Panc1 (cell line): Measurements from ENCODE around the gene PRKCA. TPM values are rescaled to one million over a fixed set of nuclear protein-coding genes. Genes with fewer than 3 reads are reported as not detected.

Source experiments
- ATAC-seq: fragments of 200-7000 bp; cut with Tn5 transposase; 2 replicates; pipeline ENCODE4 v1.9.1; 2020; ENCODE audit warnings: mild to moderate bottlenecking, moderate library complexity
- BruUV-seq: library from RNA; stranded (reverse); fragments of 400-500 nt; replicated peaks from 2 replicates; lab custom pipeline; 2021; lab: Mats Ljungman, UMichigan
- CTCF ChIA-PET: fragments of 300-600 bp; sonication (Branson Sonifier 250); formaldehyde crosslinking; loops from one replicate; lab custom pipeline; 2022; ENCODE audit warnings: antibody characterized with exemption; lab: Charles Lee
- POLR2A ChIA-PET: fragments of 300-600 bp; sonication (Branson Sonifier 250); formaldehyde crosslinking; loops from one replicate; lab custom pipeline; 2022; ENCODE audit warnings: antibody characterized with exemption; lab: Charles Lee
- DNase-seq: peaks from one replicate; pipeline ENCODE4 v3.0.0-alpha.2; 2010; ENCODE audit warnings: low read depth, low spot score
- H3K27ac ChIP-seq: 2 replicates; pipeline ENCODE4 v1.5.1; 2011; ENCODE audit warnings: mild to moderate bottlenecking, low read length, inconsistent platforms
- H3K27me3 ChIP-seq: fragments of 200-500 bp; sonication (Bioruptor generic); 2 replicates; pipeline ENCODE4 v1.6.0; 2014; ENCODE audit warnings: low read length, inconsistent platforms; ENCODE audit not compliant: control insufficient read depth, insufficient read depth
- H3K36me3 ChIP-seq: fragments of 200-500 bp; sonication (Bioruptor generic); 2 replicates; pipeline ENCODE4 v1.5.1; 2014; ENCODE audit warnings: inconsistent platforms, mild to moderate bottlenecking, low read length, moderate library complexity; ENCODE audit not compliant: control insufficient read depth, insufficient read depth
- H3K4me1 ChIP-seq: 2 replicates; pipeline ENCODE4 v1.5.1; 2011; ENCODE audit warnings: inconsistent platforms, mild to moderate bottlenecking, low read length, moderate library complexity; ENCODE audit not compliant: control insufficient read depth, insufficient read depth
- H3K4me3 ChIP-seq, 2 experiments: 2 replicates each; pipeline ENCODE4 v1.5.1; 2011 to 2012; ENCODE audit warnings: low read depth in 2 of 2, low read length in 2 of 2, mild to moderate bottlenecking in 2 of 2, inconsistent platforms in 1 of 2, moderate library complexity in 1 of 2
- H3K9me3 ChIP-seq: fragments of 200-500 bp; sonication (Bioruptor generic); 2 replicates; pipeline ENCODE4 v1.5.1; 2014; ENCODE audit warnings: low read depth, mild to moderate bottlenecking, inconsistent platforms, low read length, moderate library complexity; ENCODE audit not compliant: control insufficient read depth, insufficient read depth
- POLR2AphosphoS5 ChIP-seq: IDR thresholded peaks from 2 replicates; pipeline ENCODE4 v1.6.1; 2012; ENCODE audit warnings: mild to moderate bottlenecking, low read depth, low read length, moderate library complexity
- SIN3A ChIP-seq: IDR thresholded peaks from 2 replicates; pipeline ENCODE4 v1.6.1; 2012; ENCODE audit warnings: low read depth, mild to moderate bottlenecking, low read length, moderate library complexity, borderline replicate concordance; ENCODE audit not compliant: insufficient read depth
- TCF7L2 ChIP-seq: IDR thresholded peaks from 2 replicates; pipeline ENCODE4 v1.6.1; 2011; ENCODE audit warnings: mild to moderate bottlenecking, low read depth, low read length, inconsistent platforms
- in situ Hi-C: cut with HindIII; loops from 2 replicates; pipeline ENCODE4 v1.10.0; 2016; ENCODE audit warnings: low sequenced_read_pairs, low pct_unique_long_range_greater_than_20kb
- intact Hi-C: fragments of 100-400 bp; cut with micrococcal nuclease; formaldehyde crosslinking; loops from one replicate; pipeline ENCODE4 v1.10.0; 2022; ENCODE audit not compliant: unreplicated experiment
- total RNA-seq: library from RNA; stranded (reverse); gene quantifications from one replicate; pipeline ENCODE4 v1.2.1, GENCODE V29; 2021; ENCODE audit not compliant: unreplicated experiment
- TF ChIP-seq, protein P1 (sequence below), 2 experiments: IDR thresholded peaks; 2 replicates each; pipeline ENCODE4 v1.6.1; 2011 to 2012; ENCODE audit warnings: low read depth in 2 of 2, control low read depth in 1 of 2, low read length in 1 of 2, mild to moderate bottlenecking in 1 of 2, moderate library complexity in 1 of 2; ENCODE audit not compliant: insufficient read depth in 1 of 2
- TF ChIP-seq, protein P2 (sequence below): fragments of 450-650 bp; IDR thresholded peaks from 2 replicates; pipeline ENCODE4 v1.5.1; 2017; ENCODE audit warnings: mild to moderate bottlenecking

Gene PRKCA
- total RNA-seq, 1 experiment from 2014 or later: 53.0 TPM

DNA sequence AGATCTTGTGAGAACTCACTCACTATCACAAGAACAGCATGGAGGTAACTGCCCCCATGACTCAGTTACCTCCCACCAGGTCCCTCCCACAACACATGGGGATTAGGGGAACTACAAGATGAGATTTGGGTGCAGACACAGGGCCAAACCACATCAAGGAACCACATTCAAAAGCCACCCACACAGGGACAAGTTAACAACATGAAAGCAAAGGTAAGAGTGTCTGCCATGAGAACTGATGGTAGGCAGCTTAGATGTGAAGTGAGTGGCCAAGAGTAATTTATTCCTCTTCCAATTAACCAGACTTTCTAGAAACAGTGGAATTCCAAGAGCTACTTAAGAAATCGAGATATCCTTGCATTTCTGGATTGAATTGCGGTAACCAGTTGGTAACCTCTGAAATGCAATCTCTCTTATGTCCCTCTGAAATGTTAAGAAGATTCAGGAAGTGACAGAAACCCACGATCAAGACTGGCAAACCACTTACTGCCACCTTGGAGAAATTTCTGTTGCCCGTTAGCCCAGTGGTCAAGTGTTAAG is 365.1 kb downstream of the PRKCA start:
- ChIA-PET POLR2A (no interaction called here), CTCF (no interaction called here)

DNA sequence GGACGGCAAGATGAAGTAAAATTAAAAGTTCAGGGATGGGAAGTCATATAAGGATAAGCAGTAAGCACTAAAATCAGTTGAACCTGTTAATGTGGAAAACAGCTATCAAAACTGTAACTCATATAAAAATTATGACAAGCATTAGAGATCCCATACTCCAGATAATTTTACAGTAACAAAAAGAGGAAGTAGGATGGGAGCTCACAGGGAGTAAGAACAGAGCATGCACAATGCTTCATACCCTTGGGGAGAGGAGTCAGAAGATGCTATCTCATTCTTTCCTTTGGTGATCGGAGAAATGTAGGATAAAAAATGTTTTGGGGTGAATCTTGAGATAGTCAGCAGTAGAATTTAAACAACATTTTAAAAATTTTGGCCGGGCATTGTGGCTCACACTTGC is 367.8 kb downstream of the PRKCA start:
- H3K27ac ChIP-seq: no peak overlapping the region
- no TSS peak for BruUV-seq
- no peaks in the 10 kb centered on the region for H3K36me3 ChIP-seq
- ATAC-seq (no peak), DNase-seq (no peak)
- POLR2A ChIA-PET: interaction anchor here (0.6 kb wide), 1 partner anchor 471 kb away, joined by 3 read pairs; no protein-coding TSS in a partner anchor
- no peaks in the 10 kb centered on the region; the same call in 1 of the 2 replicates for H3K4me1 ChIP-seq
- CTCF ChIA-PET: no interaction called here
- H3K27me3 ChIP-seq: no peaks in the 10 kb centered on the region
- TF ChIP-seq, protein P1, sequence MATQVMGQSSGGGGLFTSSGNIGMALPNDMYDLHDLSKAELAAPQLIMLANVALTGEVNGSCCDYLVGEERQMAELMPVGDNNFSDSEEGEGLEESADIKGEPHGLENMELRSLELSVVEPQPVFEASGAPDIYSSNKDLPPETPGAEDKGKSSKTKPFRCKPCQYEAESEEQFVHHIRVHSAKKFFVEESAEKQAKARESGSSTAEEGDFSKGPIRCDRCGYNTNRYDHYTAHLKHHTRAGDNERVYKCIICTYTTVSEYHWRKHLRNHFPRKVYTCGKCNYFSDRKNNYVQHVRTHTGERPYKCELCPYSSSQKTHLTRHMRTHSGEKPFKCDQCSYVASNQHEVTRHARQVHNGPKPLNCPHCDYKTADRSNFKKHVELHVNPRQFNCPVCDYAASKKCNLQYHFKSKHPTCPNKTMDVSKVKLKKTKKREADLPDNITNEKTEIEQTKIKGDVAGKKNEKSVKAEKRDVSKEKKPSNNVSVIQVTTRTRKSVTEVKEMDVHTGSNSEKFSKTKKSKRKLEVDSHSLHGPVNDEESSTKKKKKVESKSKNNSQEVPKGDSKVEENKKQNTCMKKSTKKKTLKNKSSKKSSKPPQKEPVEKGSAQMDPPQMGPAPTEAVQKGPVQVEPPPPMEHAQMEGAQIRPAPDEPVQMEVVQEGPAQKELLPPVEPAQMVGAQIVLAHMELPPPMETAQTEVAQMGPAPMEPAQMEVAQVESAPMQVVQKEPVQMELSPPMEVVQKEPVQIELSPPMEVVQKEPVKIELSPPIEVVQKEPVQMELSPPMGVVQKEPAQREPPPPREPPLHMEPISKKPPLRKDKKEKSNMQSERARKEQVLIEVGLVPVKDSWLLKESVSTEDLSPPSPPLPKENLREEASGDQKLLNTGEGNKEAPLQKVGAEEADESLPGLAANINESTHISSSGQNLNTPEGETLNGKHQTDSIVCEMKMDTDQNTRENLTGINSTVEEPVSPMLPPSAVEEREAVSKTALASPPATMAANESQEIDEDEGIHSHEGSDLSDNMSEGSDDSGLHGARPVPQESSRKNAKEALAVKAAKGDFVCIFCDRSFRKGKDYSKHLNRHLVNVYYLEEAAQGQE (IDR thresholded peaks at IDR 0.05; ENCODE audit: insufficient read depth in 1 of 2, low read depth in 2 of 2, low read length in 1 of 2): no peak
- TF ChIP-seq POLR2AphosphoS5 (no peak), SIN3A (no peak), TCF7L2 (no peak)
- TF ChIP-seq, protein P2, sequence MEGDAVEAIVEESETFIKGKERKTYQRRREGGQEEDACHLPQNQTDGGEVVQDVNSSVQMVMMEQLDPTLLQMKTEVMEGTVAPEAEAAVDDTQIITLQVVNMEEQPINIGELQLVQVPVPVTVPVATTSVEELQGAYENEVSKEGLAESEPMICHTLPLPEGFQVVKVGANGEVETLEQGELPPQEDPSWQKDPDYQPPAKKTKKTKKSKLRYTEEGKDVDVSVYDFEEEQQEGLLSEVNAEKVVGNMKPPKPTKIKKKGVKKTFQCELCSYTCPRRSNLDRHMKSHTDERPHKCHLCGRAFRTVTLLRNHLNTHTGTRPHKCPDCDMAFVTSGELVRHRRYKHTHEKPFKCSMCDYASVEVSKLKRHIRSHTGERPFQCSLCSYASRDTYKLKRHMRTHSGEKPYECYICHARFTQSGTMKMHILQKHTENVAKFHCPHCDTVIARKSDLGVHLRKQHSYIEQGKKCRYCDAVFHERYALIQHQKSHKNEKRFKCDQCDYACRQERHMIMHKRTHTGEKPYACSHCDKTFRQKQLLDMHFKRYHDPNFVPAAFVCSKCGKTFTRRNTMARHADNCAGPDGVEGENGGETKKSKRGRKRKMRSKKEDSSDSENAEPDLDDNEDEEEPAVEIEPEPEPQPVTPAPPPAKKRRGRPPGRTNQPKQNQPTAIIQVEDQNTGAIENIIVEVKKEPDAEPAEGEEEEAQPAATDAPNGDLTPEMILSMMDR: no peak
- H3K9me3 ChIP-seq: no peaks in the 10 kb centered on the region
- intact Hi-C loops (no loop called here), in situ Hi-C loops (no loop called here)
- no peak overlapping the region for H3K4me3 ChIP-seq

More for the DNA sequence above, 365.1 kb downstream of the PRKCA start:
- intact Hi-C loops (no loop called here), in situ Hi-C loops (no loop called here)
- TF ChIP-seq SIN3A (no peak), TCF7L2 (no peak), POLR2AphosphoS5 (no peak)
- TF ChIP-seq, protein P1 (IDR thresholded peaks at IDR 0.05; ENCODE audit: insufficient read depth in 1 of 2, low read depth in 2 of 2, low read length in 1 of 2): no peak
- TF ChIP-seq, protein P2: no peak
- ATAC-seq (no peak), DNase-seq (no peak)
- Histone ChIP-seq H3K4me1 (no peaks in the 10 kb centered on the region), H3K36me3 (no peaks in the 10 kb centered on the region), H3K9me3 (no peaks in the 10 kb centered on the region), H3K27ac (no peak overlapping the region), H3K4me3 (no peak overlapping the region), H3K27me3 (no peaks in the 10 kb centered on the region)
- BruUV-seq: no TSS peak
